HL-60/S4 treated with retinoic acid at 250 ng/mL for 4 days and 3 days (cell line): Measurements from ENCODE around the gene MEF2A.

Experiments used
- in situ Hi-C: fragments of 300-500 bp; cut with MboI; formaldehyde crosslinking; loops from 2 replicates; pipeline ENCODE4 v1.7.0; 2022; ENCODE audit warnings: low sequenced_read_pairs

MEF2A gene

DNA sequence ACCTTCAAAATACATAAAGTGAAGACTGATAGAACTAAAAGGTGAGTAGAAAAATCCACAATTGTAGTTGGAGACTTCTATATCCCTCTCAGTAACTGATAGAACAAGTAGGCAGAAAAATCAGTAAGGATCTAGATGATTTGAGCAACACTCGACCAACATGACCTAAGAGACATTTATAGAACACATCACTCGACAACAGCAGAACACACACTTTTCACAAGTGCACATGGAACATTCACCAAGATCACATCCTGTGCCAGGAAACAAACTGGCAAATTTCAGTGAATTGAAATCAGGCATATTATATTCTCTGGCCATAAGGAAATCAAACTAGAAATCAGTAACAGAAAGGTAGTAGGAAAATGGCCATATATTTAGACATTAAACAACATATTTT is 130.3 kb downstream of the MEF2A start:
- in situ Hi-C loops, result no loop called here

DNA sequence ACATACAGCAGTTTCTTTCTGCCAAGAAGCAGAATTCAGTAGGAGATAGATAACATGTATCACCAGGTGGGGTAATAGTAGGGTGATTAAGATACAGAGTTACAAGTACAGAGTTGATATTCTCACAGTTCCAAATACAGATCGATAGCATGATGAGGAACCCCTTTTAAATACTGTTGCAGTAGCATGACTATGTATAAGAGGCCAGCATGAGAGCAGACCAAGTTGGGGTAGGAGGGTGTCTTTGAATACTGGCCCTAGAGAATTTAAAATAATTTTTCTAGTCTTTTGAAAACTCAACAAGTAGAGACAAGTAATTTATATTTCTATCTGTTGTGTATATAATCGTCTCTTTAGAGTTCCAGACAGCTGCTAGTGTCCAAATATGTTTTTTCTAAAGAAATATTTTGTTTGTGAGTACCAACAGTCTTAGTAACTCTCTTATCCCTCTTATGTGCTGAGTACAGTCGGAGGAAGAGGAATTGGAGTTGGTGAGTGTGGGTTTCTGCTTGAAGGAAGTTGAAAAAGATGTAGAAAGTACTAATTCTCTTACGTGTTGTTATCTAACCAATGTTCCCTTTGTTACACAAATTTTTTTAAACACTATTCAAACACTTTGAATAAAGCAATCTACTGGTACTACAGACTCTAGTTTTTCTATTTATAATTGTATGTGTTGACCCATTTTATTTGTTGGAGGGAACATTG is 137.3 kb downstream of the MEF2A start:
- in situ Hi-C loops, result loop anchor here (10.0 kb wide), 1 partner anchor 428 kb away; no protein-coding TSS in a partner anchor

DNA sequence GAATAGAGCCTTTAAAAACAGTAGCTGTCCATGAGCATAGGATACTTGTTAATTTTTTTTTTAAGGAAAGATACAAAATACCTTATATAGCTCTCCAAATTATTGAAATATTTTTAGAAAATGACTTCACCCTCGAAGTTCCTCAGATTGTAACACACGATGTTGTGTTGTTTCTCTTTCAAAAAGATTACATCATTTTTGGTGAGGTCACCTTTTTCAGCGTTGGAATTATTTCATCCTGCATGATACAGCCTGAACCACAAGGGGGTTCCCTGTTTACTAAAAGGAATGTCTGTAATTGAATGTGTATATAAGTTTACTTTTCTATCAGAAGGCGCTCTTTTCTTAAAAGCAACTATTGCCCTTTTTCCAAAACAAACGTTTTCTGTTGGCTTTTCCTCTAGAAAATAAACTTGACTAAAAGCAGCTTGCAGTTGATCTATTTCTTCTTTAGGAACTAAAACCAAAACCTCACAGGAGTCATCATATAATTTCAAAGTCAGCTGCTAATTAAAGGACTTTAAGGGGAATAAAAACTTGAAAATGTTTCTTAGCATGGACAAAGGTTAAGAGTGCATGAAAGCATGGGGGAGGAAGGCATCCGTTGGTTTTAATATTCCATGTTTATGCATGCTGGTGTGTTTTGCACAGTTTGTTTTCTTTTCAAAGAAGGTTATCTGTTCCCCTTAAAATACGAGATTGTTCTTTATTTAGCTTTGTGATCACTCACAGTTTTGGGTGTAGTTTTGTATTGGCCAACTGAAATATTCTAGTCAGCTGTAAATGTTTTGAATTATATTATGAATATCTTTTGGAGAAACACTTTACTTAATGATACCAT is 138.0 kb downstream of the MEF2A start:
- in situ Hi-C loops, result loop anchor here (10.0 kb wide), 1 partner anchor 429 kb away; no protein-coding TSS in a partner anchor

DNA sequence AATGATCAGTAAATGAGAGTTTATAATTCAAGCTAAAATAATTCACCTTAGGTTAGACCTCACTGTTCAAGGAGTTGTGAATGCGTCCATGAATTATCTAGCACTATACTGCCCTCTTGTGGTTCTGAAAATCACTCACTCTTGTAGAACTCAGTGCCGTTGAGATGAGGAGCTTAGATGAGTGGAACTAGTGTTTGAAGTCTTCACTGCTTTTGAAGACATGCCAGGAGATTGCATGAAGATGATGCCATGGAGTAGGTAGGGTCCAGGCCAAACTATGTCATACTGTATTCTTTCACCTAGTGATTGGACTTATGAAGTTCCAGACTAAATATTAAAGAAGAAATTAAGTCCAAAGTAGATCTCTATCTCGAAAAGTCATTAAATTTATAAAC is 138.7 kb downstream of the MEF2A start:
- in situ Hi-C loops, result loop anchor here (10.0 kb wide), 1 partner anchor 430 kb away; no protein-coding TSS in a partner anchor

- in situ Hi-C loops, result loop anchor here (10.0 kb wide), 1 partner anchor 432 kb away; no protein-coding TSS in a partner anchor
These were observed 140.9 kb downstream of the MEF2A start for GRCh38 chr15:99706557-99707303.

DNA sequence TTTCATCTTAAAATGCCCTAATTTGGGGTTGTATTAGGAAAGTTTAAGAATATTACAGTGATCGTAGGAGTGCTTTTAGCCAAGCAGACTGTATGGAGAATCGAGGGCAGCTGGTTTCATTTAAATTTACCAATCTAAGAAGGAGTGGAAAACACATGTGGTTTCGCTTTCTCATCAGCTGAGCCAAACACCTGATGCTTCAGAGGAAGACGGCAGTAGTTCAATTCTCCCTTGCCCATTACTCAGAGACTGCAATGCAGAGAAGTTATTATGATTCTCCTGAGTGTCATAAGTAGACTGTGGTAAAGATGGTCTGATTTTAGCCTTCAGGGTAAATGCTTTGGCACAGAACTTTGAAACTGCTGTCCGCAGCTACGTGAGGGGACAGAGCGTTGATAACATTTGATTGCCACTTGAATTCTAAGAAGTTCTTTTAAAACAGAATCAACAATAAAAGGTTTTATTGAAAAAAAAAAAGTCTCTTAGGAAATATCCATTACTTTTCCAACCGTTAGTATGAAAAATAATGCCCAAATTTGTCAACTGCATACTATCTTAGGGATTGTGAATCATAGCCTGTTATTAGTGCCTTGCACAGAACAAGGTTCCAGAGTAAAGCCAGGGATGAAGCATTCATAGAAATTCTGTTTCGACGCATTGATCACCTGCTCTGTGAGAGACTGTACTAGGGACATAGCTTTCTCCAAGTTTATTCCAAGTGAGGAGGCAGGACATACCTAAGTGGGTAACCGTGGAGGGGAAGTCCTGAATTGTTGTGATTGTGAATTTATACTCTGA is 141.9 kb downstream of the MEF2A start:
- in situ Hi-C loops, result loop anchor here (10.0 kb wide), 1 partner anchor 433 kb away; no protein-coding TSS in a partner anchor

DNA sequence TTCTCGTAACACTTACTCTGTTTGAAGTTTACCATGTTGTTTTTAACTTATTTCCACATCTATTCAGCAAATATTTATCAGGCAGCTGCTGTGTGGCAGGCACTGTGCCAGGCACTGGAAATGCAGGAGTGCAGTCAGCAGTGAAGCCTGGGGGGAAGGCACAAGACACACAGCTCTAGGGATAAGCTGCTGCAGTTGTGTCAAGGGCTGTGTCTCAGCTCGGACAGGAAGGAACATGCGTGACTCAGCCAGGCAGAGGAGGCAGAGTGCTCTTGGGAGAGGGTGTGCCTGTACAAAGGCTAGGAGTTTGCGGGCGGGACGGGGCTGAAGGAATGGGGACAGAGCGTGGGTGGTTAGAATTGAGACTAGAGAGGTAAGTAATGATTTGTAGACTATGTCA is 142.8 kb downstream of the MEF2A start:
- in situ Hi-C loops, result loop anchor here (10.0 kb wide), 1 partner anchor 434 kb away; no protein-coding TSS in a partner anchor

- in situ Hi-C loops, result loop anchor here (10.0 kb wide), 1 partner anchor 435 kb away; no protein-coding TSS in a partner anchor
These were observed 143.6 kb downstream of the MEF2A start for GRCh38 chr15:99709243-99709986.

- in situ Hi-C loops, result no loop called here
These were observed 145.8 kb downstream of the MEF2A start for GRCh38 chr15:99711625-99712024.

- in situ Hi-C loops, result no loop called here
These were observed 146.6 kb downstream of the MEF2A start for GRCh38 chr15:99712415-99712814.

- in situ Hi-C loops, result no loop called here
These were observed 150.8 kb downstream of the MEF2A start for GRCh38 chr15:99716540-99717095.

- in situ Hi-C loops, result no loop called here
These were observed 151.6 kb downstream of the MEF2A start for GRCh38 chr15:99717161-99718009.

DNA sequence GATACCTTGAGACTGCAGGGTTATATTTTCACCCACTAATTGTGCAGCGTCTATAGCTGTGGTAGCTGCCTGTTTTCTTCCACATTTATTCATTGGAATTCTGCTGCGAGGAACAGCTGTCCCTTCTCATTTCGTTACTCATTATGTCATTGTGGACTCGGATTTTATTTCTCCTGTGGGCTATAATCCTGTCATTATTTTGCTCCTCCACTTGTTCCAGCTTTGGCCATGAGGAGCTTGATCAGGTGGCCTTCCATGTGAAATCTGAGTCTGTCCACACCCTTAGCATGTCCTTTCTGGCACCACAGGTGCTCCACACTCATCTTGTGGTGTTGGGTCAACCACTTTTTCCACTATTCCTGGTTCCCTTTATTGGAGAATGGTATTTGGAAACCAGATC is 152.6 kb downstream of the MEF2A start:
- in situ Hi-C loops, result no loop called here

DNA sequence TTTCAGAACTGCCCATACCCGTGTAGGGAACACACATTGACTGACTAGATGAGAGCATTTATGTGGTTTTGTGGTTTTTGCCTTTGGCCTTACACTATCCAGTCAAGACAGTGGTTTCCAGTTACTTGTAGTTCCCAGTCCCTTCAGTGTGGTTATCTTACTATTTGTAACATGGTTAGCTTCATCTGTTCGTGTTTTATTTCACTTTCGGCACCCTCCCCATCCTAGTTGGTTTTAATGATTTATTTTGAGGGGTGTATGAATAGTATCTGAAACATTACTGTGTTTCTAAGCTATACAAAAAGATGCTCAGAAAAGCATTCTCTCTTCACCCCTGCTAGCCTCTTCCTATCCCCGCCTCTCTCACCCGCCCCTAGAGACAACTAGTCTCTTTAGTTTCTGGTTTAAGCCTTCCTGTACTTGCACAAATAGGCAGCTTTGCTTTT is 153.3 kb downstream of the MEF2A start:
- in situ Hi-C loops, result no loop called here

GRCh38 chr15:99720533-99720932 is 154.7 kb downstream of the MEF2A start:
- in situ Hi-C loops, result no loop called here

DNA sequence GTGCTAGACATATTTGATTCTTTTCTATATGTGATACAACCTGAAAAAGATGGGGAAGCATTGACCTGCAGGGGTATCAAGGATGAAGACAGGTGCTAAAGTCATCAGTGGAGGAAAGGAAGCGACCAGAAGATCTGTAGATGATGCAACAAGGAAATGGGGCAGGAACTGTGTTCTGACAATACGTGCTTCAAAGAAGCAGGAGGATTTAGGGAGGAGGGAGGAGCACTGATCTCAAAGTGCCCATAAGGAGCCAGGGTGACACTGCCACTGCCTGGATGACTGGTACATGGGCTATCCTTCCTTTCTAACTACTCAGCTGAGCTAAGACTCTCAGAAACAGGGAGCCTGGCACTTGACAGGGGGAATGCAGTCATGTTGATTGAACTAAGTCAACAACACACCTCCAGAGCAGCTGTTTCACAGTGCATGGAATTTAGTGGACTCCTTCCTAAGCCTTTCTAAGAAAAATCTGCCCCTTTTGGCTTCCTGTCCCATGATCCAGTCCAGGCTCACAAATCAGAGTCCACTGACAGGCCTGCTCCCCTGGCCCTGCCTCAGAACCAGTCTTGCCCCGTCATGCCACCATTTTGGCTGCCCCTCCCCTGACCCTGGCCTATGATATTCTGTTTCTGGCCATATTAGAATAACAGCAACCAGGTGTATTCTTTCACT is 155.5 kb downstream of the MEF2A start:
- in situ Hi-C loops, result no loop called here

GRCh38 chr15:99721896-99722295 is 156.1 kb downstream of the MEF2A start:
- in situ Hi-C loops, result no loop called here

DNA sequence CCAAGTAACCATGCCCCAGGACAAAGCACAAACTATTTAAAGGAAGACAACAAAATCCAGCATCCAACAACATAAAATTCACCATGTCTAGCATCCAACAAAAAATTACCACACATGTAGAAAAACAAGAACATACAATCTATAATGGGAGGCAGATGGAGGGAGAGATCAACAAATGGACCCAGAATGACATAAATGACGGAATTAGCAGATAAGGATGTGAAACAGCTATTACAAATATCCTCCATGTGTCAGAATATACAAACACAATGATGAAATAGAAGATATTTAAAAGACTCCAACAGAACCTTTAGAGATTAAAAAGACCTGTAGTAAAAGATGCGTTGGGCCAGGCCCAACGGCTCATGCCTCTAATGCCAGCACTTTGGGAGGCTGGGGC is 156.6 kb downstream of the MEF2A start:
- in situ Hi-C loops, result no loop called here
